IMR-90 (cell line): ENCODE measurements around the gene TSHB. TPM values are rescaled to one million over a fixed set of nuclear protein-coding genes. Genes with fewer than 3 reads are reported as not detected.

ENCODE experiments used
- ATAC-seq: fragments of 200-7000 bp; cut with Tn5 transposase; 2 replicates; pipeline ENCODE4 v1.9.1; 2020; ENCODE audit warnings: low read depth, mild to moderate bottlenecking, moderate library complexity
- BruUV-seq: library from RNA; stranded (reverse); fragments of 400-500 nt; replicated peaks from 2 replicates; lab custom pipeline; 2021; lab: Mats Ljungman, UMichigan
- CTCF ChIA-PET: fragments of 300-600 bp; formaldehyde crosslinking; extraction: SDS; loops from one replicate; lab custom pipeline; 2021; ENCODE audit warnings: antibody characterized with exemption; lab: Yijun Ruan, JAX
- POLR2A ChIA-PET: fragments of 300-600 bp; sonication (Branson Sonifier 250); formaldehyde crosslinking; loops from one replicate; lab custom pipeline; 2022; ENCODE audit warnings: antibody characterized with exemption; ENCODE audit not compliant: unreplicated experiment; lab: Charles Lee
- DNase-seq: peaks from one replicate; pipeline ENCODE4 v3.0.0; 2013
- H2AFZ ChIP-seq: replicated peaks from 2 replicates; pipeline ENCODE3; 2013; ENCODE audit warnings: low read length, mild to moderate bottlenecking; ENCODE audit not compliant: poor library complexity
- H2AK5ac ChIP-seq: 2 replicates; pipeline ENCODE4 v1.6.1; 2013; ENCODE audit warnings: low read depth, low read length, inconsistent platforms
- H2AK9ac ChIP-seq: replicated peaks from 2 replicates; pipeline ENCODE3; 2013; ENCODE audit warnings: mild to moderate bottlenecking, low read depth, low read length, moderate library complexity; ENCODE audit not compliant: poor library complexity
- H2BK120ac ChIP-seq: 2 replicates; pipeline ENCODE4 v1.6.1; 2013; ENCODE audit warnings: low read depth, low read length, inconsistent platforms
- H2BK15ac ChIP-seq: 3 replicates; pipeline ENCODE4 v1.6.1; 2013; ENCODE audit warnings: low read depth, low read length, inconsistent platforms
- H2BK20ac ChIP-seq: 2 replicates; pipeline ENCODE4 v1.6.1; 2013; ENCODE audit warnings: low read depth, mild to moderate bottlenecking, inconsistent platforms, low read length, moderate library complexity
- H2BK5ac ChIP-seq: 2 replicates; pipeline ENCODE4 v1.6.1; 2013; ENCODE audit warnings: mild to moderate bottlenecking, low read depth, low read length, inconsistent platforms; ENCODE audit not compliant: poor library complexity, severe bottlenecking
- H3K14ac ChIP-seq: replicated peaks from 2 replicates; pipeline ENCODE4 v1.6.1; 2013; ENCODE audit warnings: low read depth, low read length, inconsistent platforms
- H3K18ac ChIP-seq: 2 replicates; pipeline ENCODE4 v1.6.1; 2013; ENCODE audit warnings: low read depth, low read length, control low read depth
- H3K23ac ChIP-seq: 2 replicates; pipeline ENCODE4 v1.6.1; 2013; ENCODE audit warnings: low read depth, low read length, inconsistent platforms
- H3K27ac ChIP-seq: 2 replicates; pipeline ENCODE4 v1.5.1; 2013; ENCODE audit warnings: mild to moderate bottlenecking, control low read depth, low read length; ENCODE audit not compliant: insufficient read depth
- H3K27me3 ChIP-seq: 2 replicates; pipeline ENCODE4 v1.6.1; 2013; ENCODE audit warnings: low read length; ENCODE audit not compliant: control insufficient read depth, insufficient read depth
- H3K36me3 ChIP-seq: 2 replicates; pipeline ENCODE4 v1.6.1; 2013; ENCODE audit warnings: low read length, mixed read lengths; ENCODE audit not compliant: control insufficient read depth, insufficient read depth
- H3K4ac ChIP-seq: 2 replicates; pipeline ENCODE4 v1.6.1; 2013; ENCODE audit warnings: low read depth, low read length, inconsistent platforms
- H3K4me1 ChIP-seq: 2 replicates; pipeline ENCODE4 v1.6.1; 2013; ENCODE audit warnings: low read length, mixed read lengths; ENCODE audit not compliant: control insufficient read depth, insufficient read depth
- H3K4me2 ChIP-seq: 2 replicates; pipeline ENCODE4 v1.6.1; 2013; ENCODE audit warnings: low read depth, mild to moderate bottlenecking, control low read depth, low read length, moderate library complexity
- H3K4me3 ChIP-seq: 2 replicates; pipeline ENCODE4 v1.5.1; 2013; ENCODE audit warnings: low read depth, mild to moderate bottlenecking, control low read depth, low read length, moderate library complexity; ENCODE audit not compliant: insufficient read depth
- H3K56ac ChIP-seq: 2 replicates; pipeline ENCODE4 v1.6.1; 2013; ENCODE audit warnings: low read length, inconsistent platforms; ENCODE audit not compliant: insufficient read depth; ENCODE audit errors: extremely low read depth
- H3K79me1 ChIP-seq, 2 experiments: 2 replicates each; pipeline ENCODE4 v1.6.1; 2013; ENCODE audit warnings: low read length in 2 of 2, inconsistent platforms in 1 of 2, low read depth in 1 of 2
- H3K9ac ChIP-seq: 2 replicates; pipeline ENCODE4 v1.6.1; 2013; ENCODE audit warnings: low read depth, low read length, control low read depth
- H3K9me1 ChIP-seq: 2 replicates; pipeline ENCODE4 v1.6.1; 2013; ENCODE audit warnings: low read length, inconsistent platforms; ENCODE audit not compliant: insufficient read depth
- H3K9me3 ChIP-seq: 2 replicates; pipeline ENCODE4 v1.6.1; 2013; ENCODE audit warnings: low read length; ENCODE audit not compliant: control insufficient read depth, insufficient read depth
- H4K20me1 ChIP-seq: 2 replicates; pipeline ENCODE4 v1.6.1; 2013; ENCODE audit warnings: low read length, inconsistent platforms; ENCODE audit not compliant: insufficient read depth
- H4K5ac ChIP-seq: 2 replicates; pipeline ENCODE4 v1.6.1; 2013; ENCODE audit warnings: mild to moderate bottlenecking, low read depth, low read length, control low read depth
- H4K8ac ChIP-seq, 2 experiments: 2 replicates each; pipeline ENCODE4 v1.6.1; 2013; ENCODE audit warnings: low read depth in 2 of 2, low read length in 2 of 2, control low read depth in 1 of 2, inconsistent platforms in 1 of 2
- H4K91ac ChIP-seq: 2 replicates; pipeline ENCODE4 v1.6.1; 2013; ENCODE audit warnings: low read depth, low read length, inconsistent platforms; ENCODE audit not compliant: insufficient read depth
- CEBPB ChIP-seq: IDR thresholded peaks from 2 replicates; pipeline ENCODE4 v1.6.1; 2012; ENCODE audit warnings: low read depth, low read length, improper control_type of control experiment
- CHD1 ChIP-seq: IDR thresholded peaks from 2 replicates; pipeline ENCODE4 v1.6.1; 2012; ENCODE audit warnings: low read depth, low read length, improper control_type of control experiment
- CTCF ChIP-seq: conservative IDR thresholded peaks from 2 replicates; pipeline ENCODE4 v1.5.1; 2012; ENCODE audit warnings: mild to moderate bottlenecking, low read depth, low read length, improper control_type of control experiment
- ELK1 ChIP-seq: fragments of 150-350 bp; IDR thresholded peaks from 2 replicates; pipeline ENCODE4 v1.6.1; 2016; ENCODE audit warnings: low read depth, mild to moderate bottlenecking, low read length, moderate library complexity, borderline replicate concordance
- MAZ ChIP-seq: IDR thresholded peaks from 2 replicates; pipeline ENCODE4 v1.6.1; 2012; ENCODE audit warnings: low read depth, mild to moderate bottlenecking, low read length, improper control_type of control experiment, moderate library complexity, borderline replicate concordance
- MXI1 ChIP-seq: IDR thresholded peaks from 2 replicates; pipeline ENCODE4 v1.6.1; 2012; ENCODE audit warnings: low read depth, mild to moderate bottlenecking, low read length, moderate library complexity, borderline replicate concordance
- NFE2L2 ChIP-seq: fragments of 150-350 bp; IDR thresholded peaks from 2 replicates; pipeline ENCODE4 v1.6.1; 2016; ENCODE audit warnings: low read depth, mild to moderate bottlenecking, low read length
- POLR2A ChIP-seq: IDR thresholded peaks from 2 replicates; pipeline ENCODE4 v1.6.1; 2012; ENCODE audit warnings: mild to moderate bottlenecking, low read depth, low read length
- RAD21 ChIP-seq: IDR thresholded peaks from 2 replicates; pipeline ENCODE4 v1.6.1; 2012; ENCODE audit warnings: low read length, improper control_type of control experiment
- RCOR1 ChIP-seq: IDR thresholded peaks from 2 replicates; pipeline ENCODE4 v1.6.1; 2012; ENCODE audit warnings: mild to moderate bottlenecking, low read length, improper control_type of control experiment; ENCODE audit not compliant: insufficient replicate concordance
- RFX5 ChIP-seq: IDR thresholded peaks from 2 replicates; pipeline ENCODE4 v1.8.0; 2012; ENCODE audit warnings: low read depth, mild to moderate bottlenecking, low read length, moderate library complexity
- SMC3 ChIP-seq: fragments of 150-350 bp; IDR thresholded peaks from 2 replicates; pipeline ENCODE4 v1.6.1; 2016; ENCODE audit warnings: low read depth, mild to moderate bottlenecking, antibody characterized with exemption, low read length, moderate library complexity
- USF2 ChIP-seq: fragments of 150-350 bp; IDR thresholded peaks from 2 replicates; pipeline ENCODE4 v1.6.1; 2017; ENCODE audit warnings: mild to moderate bottlenecking, antibody characterized with exemption, low read length, low read depth
- WGBS, 2 experiments: methylation state at CpG; one replicate each; pipeline versions ENCODE4 v1.1.5 to v1.1.7; 2013; ENCODE audit warnings: missing lambda C conversion rate in 2 of 2; ENCODE audit not compliant: insufficient read length in 1 of 2; ENCODE audit errors: extremely low coverage in 2 of 2; 5-methylcytosine and 5-hydroxymethylcytosine counted together
- dilution Hi-C: fragments of 300-500 bp; cut with HindIII; formaldehyde crosslinking; loops from one replicate; pipeline ENCODE4 v1.14.3; 2018; ENCODE audit warnings: low sequenced_read_pairs; ENCODE audit not compliant: unreplicated experiment
- in situ Hi-C: fragments of 300-500 bp; cut with MboI; formaldehyde crosslinking; loops from 3 replicates; pipeline ENCODE4 v1.14.3; 2019; ENCODE audit warnings: low sequenced_read_pairs, inconsistent platforms, mixed read lengths
- intact Hi-C: fragments of 100-400 bp; cut with micrococcal nuclease; formaldehyde crosslinking; loops from 2 replicates; pipeline ENCODE4 v1.10.0; 2022
- polyA plus RNA-seq, 3 experiments: library from polyadenylated mRNA; depleted of rRNA; stranded (reverse); fragments of >200 nt; gene quantifications; 2 replicates each; pipeline ENCODE4 v1.2.3, GENCODE V29; 2012; ENCODE audit warnings: low replicate concordance in 1 of 3
- total RNA-seq: library from RNA; depleted of rRNA; stranded (reverse); fragments of >200 nt; gene quantifications from 2 replicates; pipeline ENCODE4 v1.2.3, GENCODE V29; 2012

TSHB gene
- total and polyA plus RNA-seq, 2 of the 4 experiments (the other 2 are of a cell fraction) = not detected

- CTCF ChIA-PET = no interaction called here
- no peak overlapping the region for H3K4me3 ChIP-seq
- no peak overlapping the region for H4K5ac ChIP-seq
- H3K27me3 ChIP-seq = peaks cover 4% of the 10 kb centered on the region
- no peak overlapping the region for H3K9ac ChIP-seq
- no peak overlapping the region for H4K8ac ChIP-seq
- no peaks in the 10 kb centered on the region for H3K79me1 ChIP-seq
- H2BK15ac ChIP-seq = no peak overlapping the region
- no peak overlapping the region for H3K23ac ChIP-seq
- no peak overlapping the region for H3K4ac ChIP-seq
- WGBS, 2 experiments = no CpG with 5 or more reads among the region's 1 CpG
- H4K91ac ChIP-seq = no peak overlapping the region
- no peak overlapping the region for H2AFZ ChIP-seq
- H3K56ac ChIP-seq = no peak overlapping the region
- H2AK9ac ChIP-seq = no peak overlapping the region
- in situ Hi-C loops = no loop called here
- dilution Hi-C loops = no loop called here
- H3K27ac ChIP-seq = no peak overlapping the region
- no peak for DNase-seq
- no peaks in the 10 kb centered on the region for H3K9me1 ChIP-seq
- H4K20me1 ChIP-seq = no peaks in the 10 kb centered on the region
- H2BK120ac ChIP-seq = no peak overlapping the region
- intact Hi-C loops = no loop called here
- H2BK5ac ChIP-seq = no peak overlapping the region
- no peak overlapping the region for H3K18ac ChIP-seq
- ATAC-seq = no peak
- peaks cover 1% of the 10 kb centered on the region; the same call in 1 of the 2 replicates for H3K4me1 ChIP-seq
- no peak overlapping the region for H2AK5ac ChIP-seq
- no peak overlapping the region for H3K4me2 ChIP-seq
- no peak for TF ChIP-seq CTCF
- TF ChIP-seq RFX5 = no peak
- TF ChIP-seq CEBPB = no peak
- no peak for TF ChIP-seq POLR2A
- TF ChIP-seq ELK1 = no peak
- TF ChIP-seq RCOR1 = no peak
- no peak for TF ChIP-seq CHD1
- TF ChIP-seq NFE2L2 = no peak
- TF ChIP-seq MXI1 = no peak
- TF ChIP-seq USF2 = no peak
- TF ChIP-seq RAD21 = no peak
- TF ChIP-seq MAZ = no peak
- no peak for TF ChIP-seq SMC3
- no peak overlapping the region for H3K14ac ChIP-seq
- H3K36me3 ChIP-seq = no peaks in the 10 kb centered on the region
- POLR2A ChIA-PET = no interaction called here
- no peaks in the 10 kb centered on the region for H3K9me3 ChIP-seq
- no TSS peak for BruUV-seq
- H2BK20ac ChIP-seq = no peak overlapping the region
These were observed 6.0 kb downstream of the TSHB start for GRCh38 chr1:115035652-115036051.
